Measurements from ENCODE around the gene ZPBP.

The ZPBP gene

GRCh38 chr7:50092579-50093491 lies at the start of gene ZPBP:
TSS of gene ZPBP (minus strand) at chr7:50093246. CDS start at chr7:50093194, 52 bp downstream.
- peak; percentile 51 for DNase-seq (ENCODE audit: low spot score)

- peak; percentile 16 for DNase-seq (ENCODE audit: low spot score)
Measured at GRCh38 chr7:50142425-50143017, 49.5 kb upstream of the ZPBP start.

GRCh38 chr7:50141854-50142253 lies 48.8 kb upstream of the ZPBP start:
- no peak for DNase-seq (ENCODE audit: low spot score)

GRCh38 chr7:50141131-50141530 lies 48.1 kb upstream of the ZPBP start:
- no peak for DNase-seq (ENCODE audit: low spot score)

- DNase-seq (ENCODE audit: low spot score), result no peak
Measured at GRCh38 chr7:50140688-50141087, 47.6 kb upstream of the ZPBP start.

GRCh38 chr7:50138101-50138500 lies 45.1 kb upstream of the ZPBP start:
- no peak for DNase-seq (ENCODE audit: low spot score)

GRCh38 chr7:50125766-50126165 lies 32.7 kb upstream of the ZPBP start:
- no peak for DNase-seq (ENCODE audit: low spot score)

GRCh38 chr7:50121286-50121685 lies 28.2 kb upstream of the ZPBP start:
- DNase-seq (ENCODE audit: low spot score), result peak; percentile 6

- no peak for DNase-seq (ENCODE audit: low spot score)
Measured at GRCh38 chr7:50119815-50120637, 27.0 kb upstream of the ZPBP start.

- DNase-seq (ENCODE audit: low spot score), result no peak
Measured at GRCh38 chr7:50112250-50112649, 19.2 kb upstream of the ZPBP start.

GRCh38 chr7:50101873-50102272 lies 8.8 kb upstream of the ZPBP start:
- DNase-seq (ENCODE audit: low spot score), result no peak

GRCh38 chr7:50095634-50096033 lies 2.6 kb upstream of the ZPBP start:
- DNase-seq (ENCODE audit: low spot score), result no peak

GRCh38 chr7:50088463-50089129 lies 4.5 kb downstream of the ZPBP start:
- no peak for DNase-seq (ENCODE audit: low spot score)

- DNase-seq (ENCODE audit: low spot score), result no peak
Measured at GRCh38 chr7:50085344-50085743, 7.7 kb downstream of the ZPBP start.

- no peak for DNase-seq (ENCODE audit: low spot score)
Measured at GRCh38 chr7:50073093-50073492, 20.0 kb downstream of the ZPBP start.

- peak; percentile 15 for DNase-seq (ENCODE audit: low spot score)
Measured at GRCh38 chr7:50069613-50070012, 23.4 kb downstream of the ZPBP start.

- DNase-seq (ENCODE audit: low spot score), result peak; percentile 26
Measured at GRCh38 chr7:50068850-50069551, 24.0 kb downstream of the ZPBP start.

GRCh38 chr7:50068026-50068425 lies 25.0 kb downstream of the ZPBP start:
- no peak for DNase-seq (ENCODE audit: low spot score)

- DNase-seq (ENCODE audit: low spot score), result no peak
Measured at GRCh38 chr7:50062951-50063350, 30.1 kb downstream of the ZPBP start.

- no peak for DNase-seq (ENCODE audit: low spot score)
Measured at GRCh38 chr7:50056131-50056530, 36.9 kb downstream of the ZPBP start.

GRCh38 chr7:50047716-50048115 lies 45.3 kb downstream of the ZPBP start:
- no peak for DNase-seq (ENCODE audit: low spot score)

Data from globus pallidus (tissue), 1 donor.